NCI-H146 (cell line): ENCODE data around the gene TMEM204.

Experiments used
- DNase-seq: peaks from one replicate; lab custom pipeline; 2025; lab: John Stamatoyannopoulos, UW

TMEM204 gene

DNA sequence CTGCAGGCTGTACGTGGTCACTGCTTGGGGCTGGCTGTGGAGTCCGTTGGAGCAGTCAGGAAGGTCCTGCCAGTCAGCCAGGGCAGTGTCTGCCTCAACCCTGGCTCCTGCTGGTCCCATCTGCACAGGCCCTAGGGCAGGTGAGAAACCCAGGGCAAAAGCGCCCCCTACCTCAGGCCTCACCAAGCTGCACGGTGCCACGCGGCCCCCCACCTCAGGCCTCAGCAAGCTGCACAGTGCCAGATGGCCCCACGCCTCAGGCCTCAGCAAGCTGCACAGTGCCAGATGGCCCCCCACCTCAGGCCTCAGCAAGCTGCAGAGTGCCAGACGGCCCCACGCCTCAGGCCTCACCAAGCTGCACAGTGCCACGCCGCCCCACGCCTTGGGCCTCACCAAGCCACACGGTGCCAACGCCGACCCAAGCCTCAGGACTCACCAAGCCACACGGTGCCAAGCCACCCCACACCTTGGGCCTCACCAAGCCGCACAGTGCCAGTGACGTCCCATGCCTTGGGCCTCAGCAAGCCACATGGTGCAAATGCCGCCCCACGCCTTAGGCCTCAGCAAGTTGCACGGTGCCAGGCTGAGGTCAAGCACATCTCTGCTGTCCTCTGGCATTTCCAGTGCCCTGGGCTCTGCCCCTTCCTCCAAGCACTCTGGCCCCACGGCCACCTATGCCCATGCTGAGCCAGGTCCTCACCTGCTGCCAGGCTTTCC lies 5.5 kb downstream of the TMEM204 start:
- no peak for DNase-seq

DNA sequence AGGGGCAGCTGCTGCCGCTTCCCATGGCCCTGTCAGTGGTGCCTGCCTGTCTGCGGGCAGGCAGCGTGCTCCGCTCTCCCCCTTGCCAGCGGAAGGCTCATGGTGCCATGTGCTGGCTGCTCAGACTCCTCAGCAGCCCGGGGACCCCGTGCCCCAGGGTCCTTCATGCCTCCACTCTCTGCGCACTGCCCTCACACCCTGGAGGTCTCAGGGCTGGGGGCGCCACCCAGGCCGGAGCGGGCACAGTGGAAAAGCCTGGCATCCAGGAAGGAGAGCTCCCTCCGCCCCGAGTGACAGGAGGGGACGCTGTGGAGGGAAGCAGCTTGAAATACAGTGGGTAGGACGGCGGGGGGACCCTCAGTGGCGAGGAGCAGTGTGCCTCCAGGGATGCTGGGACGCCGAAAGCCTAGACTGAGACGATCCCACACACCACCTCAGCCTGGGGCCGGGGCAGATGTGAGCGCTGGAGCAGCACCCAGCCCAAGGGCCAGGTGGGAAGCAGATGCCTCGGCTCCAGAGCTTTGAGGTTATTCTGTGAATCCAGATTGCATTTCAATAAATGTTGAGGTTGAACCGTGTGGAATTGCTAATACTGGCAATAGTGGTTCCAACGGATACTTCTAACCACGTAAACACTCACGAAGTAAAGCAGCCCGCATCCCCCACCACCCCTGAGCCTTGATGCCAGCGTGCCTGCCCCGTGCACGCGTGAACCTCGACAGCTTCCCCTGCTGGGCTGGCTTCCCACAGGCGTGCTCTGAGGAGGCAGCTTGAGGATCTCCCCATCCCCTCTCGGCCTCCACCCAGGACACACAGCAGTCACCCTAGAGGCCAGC lies 6.5 kb downstream of the TMEM204 start:
- no peak for DNase-seq

DNA sequence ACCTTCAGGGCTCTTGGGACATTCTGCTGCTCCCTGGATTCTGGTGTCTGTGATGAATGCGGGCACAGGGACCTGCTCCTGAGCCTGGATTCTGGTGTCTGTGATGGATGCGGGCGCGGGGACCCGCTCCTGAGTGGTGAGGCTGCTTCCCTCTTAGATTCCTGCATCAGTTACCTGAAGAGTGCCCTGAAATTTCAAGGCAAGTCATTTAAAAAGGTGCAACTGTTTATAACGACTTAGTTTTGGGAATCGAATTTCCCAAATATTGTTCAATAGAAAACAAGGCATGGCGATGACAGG lies 7.0 kb downstream of the TMEM204 start:
- no peak for DNase-seq

DNA sequence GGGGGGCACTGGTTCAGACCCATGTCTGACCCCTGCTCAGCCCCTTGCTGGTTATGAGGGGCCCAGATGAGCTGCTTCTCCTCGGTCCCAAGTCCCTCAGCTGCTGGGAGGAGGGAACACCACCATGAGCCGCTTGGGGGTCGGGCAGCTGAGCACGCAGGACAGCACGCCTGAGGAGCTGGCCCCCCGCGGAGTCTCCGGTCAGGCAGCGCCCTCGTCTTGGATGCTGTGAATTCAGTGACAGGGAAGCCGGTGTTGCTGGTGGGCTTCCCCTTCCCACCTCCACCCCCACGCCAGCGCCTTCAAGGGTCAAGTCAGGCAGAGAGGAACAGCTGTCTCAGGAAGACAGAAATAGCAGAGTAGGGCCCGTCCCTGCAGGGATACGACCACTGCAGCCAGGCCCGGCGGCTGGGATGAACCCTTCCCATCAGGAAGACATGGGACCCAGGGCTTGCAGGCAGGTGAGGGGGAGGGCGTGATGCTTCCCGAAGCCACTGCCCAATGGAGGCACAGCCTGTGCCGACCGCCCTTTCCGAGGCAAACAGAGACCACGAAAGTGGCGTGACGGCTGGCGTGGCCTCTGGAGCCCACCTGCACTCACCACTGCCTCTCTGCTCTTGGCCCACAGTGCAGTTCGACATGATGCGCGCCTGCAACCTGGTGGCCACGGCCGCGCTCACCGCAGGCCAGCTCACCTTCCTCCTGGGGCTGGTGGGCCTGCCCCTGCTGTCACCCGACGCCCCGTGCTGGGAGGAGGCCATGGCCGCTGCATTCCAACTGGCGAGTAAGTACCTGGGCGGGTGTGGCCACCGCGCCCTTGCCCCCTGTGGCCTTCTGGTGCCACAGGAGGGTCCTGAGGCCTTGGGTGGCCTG lies 8.1 kb downstream of the TMEM204 start:
- no peak for DNase-seq

DNA sequence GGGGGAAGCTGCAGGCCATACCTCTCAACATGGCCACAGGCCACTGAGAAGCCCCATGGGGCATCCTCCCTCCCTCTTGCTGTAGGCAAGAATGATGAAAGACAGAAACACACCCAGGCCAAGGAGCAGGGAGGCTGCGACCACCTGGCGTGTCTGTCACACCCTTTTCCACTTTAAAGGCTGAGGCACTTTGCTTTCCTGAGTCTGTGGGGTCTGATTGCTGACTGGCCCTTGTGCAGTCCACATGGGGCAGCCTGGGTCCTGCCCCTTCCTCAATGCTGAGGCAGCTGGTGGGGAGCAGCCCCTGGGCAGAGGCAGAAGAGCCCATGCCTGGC lies 8.7 kb downstream of the TMEM204 start:
- no peak for DNase-seq

DNA sequence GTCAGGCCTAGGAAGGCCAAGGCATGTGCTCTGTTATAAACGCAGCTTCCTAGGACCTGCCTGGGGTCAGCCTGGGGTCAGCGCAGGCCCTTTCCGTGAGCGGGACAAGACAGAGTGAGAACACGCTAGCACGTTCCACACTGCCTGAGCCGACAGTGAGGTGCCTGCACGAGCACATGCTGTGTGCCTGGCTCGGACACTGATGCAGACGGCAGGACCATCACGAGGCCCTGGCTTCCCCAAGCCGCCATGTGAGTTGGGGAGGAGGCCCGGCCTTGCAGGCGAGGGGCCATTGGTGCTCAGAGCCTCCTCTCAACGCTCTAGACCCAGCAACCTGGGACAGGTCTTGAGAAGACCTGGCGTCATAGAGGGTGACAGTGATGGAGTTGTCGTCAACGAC lies 9.1 kb downstream of the TMEM204 start:
- DNase-seq: no peak

DNA sequence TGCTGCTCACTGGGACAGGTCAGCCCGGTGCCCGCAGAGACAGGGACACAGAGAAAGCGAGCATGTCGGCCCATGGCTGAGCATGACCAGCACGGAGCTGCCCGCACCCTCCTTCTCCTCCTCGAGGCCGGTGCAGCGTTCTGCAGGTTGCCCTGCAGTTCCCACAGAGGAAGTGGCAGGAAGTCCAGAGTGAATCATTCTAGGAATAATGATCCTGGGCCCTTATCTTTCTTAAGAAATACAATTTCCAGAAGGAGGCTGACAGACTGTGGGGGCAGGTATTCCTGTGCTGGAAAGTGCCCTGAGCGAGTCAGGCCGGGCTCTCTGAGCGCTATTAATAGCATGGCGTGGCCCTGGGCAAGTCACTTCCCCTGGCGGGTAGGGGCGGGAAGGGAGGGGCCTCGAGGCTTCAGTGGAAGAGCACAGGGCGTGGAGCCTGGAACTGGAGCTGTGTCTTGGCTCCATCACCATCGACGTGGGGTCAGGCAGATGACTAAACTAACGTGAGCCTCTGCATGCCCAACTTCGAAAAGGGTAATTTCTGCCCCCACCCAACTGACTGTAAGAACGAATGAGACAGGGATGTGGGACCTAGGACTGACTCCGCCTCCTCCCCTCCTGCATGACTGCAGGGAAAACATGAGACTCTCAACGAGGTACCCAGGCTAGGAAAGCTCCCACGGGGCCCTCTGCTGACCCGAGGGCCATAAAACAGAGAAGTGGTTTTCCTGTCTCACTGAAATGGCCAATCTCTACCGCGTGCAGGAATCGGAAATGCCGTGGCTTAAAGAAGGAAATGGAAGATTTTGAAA lies 9.8 kb downstream of the TMEM204 start:
- DNase-seq: no peak

DNA sequence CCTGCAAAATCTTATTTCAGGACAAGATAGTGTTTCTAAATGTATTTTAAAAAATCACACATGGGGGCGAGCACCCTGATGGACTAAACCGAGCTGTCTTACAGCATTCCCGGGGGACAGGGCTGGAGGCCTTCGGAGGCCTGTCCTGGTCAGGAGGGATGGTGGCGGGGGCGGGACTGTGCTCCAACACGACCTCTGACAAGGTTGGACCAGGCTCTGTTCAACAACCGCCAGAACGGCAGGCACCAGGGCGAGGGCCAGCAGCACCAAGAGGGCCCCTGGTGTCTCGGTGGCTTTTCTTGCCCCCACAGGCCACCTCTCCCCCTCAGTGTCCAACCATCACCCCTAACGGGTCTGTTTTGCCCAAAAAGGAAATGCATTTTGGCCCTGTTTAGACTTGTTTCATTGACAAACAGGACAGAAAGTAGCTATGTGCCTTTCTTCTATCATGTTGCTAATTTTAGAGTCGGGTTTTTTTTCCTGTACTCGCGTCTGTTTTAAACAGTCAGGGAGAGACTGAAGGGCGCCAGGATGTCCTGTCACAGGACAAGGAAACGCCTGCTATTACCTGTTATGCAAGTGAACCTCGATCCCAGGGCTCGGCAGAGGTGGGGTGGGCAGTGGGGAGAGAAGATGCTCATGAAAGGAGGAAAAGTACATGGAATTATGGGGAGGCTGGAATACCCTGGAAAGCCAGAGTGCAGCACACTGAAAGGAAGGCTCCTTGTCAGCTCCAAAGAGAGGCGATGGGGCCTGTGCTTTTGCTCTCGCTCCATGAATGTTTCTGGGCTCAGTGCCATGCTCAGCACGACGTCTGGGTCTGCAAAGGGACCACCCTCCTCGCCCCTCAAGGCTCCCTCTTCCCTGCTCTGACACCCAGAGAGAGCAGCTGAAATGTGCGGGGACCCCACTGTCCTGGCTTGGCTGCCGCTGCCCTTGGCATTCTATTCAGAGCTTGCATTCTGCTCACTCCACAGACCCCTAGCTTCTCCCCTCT lies 11.9 kb downstream of the TMEM204 start:
- no peak for DNase-seq

DNA sequence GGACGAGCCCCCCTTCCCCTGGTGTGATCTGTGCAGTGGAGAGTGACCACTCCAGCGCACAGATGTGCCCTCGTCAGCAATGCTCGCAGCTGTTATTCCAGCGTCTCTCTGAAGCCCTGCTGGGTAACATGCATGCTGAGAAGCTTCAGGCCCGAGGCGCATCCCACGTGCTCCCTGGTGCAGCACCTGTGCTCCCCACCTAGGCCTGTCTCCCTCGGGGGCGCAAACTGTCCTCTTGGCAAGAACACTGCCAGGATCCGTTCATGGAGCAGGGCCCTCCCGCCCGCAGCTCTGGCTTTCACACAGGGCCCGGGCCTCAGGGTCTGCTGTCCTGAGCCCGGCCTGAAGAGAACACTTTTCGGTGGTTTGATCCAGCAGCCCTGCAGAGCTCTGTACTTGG lies 13.0 kb downstream of the TMEM204 start:
- no peak for DNase-seq

DNA sequence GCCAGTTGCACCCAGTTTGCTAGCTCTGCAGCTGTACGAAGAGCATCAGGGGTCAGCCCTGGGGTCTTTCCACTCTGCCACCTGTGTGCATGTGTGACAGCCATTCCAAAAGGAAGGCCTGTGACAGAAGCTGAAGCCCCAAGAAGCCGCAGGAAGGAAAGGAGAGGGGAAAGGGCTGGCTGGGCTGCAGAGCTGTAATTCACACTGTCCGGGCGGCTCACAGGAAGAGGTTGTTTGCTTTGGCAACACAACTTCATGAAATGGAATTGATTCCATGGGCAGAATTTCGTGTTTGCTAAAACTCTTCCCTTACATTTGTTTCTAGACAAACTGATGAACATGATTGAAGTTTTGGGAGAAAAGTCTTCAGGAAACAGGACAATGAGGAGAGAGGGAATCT lies 14.8 kb downstream of the TMEM204 start:
- no peak for DNase-seq

DNA sequence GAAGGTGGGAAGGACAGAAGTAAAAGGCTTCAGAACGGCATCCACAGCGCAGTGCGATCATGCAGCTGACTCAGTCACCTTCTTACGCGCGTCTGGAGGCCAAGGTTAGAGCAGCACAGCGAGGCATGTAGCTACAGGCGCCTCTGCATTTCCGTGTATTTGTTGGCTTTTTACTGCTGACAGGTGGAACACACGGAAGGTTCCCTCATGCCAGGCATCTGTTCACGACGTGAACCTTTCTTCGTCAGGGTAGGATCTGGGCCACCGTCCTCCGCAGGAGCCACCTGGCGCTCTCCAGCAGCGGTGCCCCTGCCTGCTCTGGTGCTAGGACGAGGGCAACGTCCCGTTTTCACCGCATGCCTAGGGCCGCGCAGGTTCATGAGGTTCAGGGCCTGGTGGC lies 15.3 kb downstream of the TMEM204 start:
- DNase-seq: no peak

DNA sequence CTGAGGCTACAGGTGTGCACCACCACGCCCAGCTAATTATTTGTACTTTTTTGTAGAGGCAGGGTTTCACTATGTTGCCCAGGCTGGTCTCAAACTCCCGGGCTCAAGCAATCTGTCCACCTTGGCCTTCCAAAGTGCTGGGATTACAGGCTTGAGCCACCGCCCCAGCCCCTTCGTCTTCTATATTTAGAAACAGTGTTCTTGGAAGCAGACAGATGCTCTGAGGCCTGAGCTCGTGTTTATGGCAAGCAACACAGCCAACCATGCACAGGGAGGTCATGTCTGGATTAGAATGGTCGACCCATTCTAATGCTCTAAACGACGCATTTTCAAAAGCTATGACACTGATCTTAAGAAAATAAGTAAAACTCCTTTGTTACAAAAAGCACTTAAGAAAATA lies 16.6 kb downstream of the TMEM204 start:
- DNase-seq: no peak

DNA sequence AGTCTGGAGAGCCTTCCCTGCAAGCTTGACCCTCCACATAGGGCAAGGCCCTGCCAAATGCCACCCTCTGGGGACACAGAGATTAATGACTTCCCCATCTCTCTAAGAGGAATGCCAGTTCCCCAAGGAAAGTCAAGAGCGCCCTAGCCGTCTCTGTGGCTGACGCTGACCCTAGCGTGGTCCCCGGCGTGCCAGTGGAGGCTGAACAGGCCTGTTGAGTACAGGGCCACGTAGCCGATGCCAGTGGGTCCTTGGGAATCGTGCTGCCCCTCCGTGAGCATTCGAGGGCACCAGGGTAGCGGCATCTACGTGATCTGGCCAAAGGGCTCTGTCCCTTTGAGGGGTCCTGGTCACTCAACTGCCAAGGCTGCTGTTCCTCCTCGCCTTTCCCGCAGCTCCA lies 17.2 kb downstream of the TMEM204 start:
- no peak for DNase-seq

DNA sequence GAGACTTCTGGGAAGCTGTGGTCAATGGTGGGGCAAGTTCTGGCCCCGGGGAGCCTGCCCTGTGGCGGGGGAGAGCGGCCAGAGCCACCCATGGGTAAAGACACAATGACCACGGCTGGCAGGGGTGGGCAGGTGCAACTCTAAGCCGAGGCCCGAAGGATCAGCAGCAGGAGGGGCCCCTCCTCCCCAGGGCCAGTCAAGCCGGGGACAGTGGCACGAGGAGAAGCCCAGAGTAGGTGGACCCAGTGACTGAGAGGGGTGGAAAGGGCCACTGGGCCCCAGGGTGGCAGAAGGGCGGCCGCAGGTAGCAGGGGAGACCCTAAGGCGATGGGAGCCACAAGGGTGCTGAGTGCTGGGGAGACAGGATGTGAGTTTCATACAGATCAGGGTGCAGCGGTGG lies 17.7 kb downstream of the TMEM204 start:
- DNase-seq: no peak

DNA sequence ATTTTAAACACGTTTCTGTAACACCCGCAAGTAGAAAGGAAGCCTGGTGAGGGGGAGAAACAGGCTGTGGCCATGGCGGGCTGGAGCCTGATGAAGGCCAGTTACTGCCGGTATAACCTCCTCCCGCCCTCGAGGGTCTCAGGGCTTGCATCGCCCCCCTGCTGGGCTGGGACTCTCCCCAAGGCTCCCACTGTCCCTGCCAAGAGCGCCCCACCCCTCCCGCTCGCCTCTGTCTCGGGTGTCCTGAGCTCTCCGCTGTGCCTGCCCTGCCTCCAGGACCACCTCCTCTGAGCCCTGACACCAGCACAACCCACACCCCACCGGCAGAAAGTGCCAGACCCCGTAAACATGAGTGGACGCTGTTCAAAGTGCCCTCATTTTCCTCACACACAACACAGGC lies 18.7 kb downstream of the TMEM204 start:
- no peak for DNase-seq

DNA sequence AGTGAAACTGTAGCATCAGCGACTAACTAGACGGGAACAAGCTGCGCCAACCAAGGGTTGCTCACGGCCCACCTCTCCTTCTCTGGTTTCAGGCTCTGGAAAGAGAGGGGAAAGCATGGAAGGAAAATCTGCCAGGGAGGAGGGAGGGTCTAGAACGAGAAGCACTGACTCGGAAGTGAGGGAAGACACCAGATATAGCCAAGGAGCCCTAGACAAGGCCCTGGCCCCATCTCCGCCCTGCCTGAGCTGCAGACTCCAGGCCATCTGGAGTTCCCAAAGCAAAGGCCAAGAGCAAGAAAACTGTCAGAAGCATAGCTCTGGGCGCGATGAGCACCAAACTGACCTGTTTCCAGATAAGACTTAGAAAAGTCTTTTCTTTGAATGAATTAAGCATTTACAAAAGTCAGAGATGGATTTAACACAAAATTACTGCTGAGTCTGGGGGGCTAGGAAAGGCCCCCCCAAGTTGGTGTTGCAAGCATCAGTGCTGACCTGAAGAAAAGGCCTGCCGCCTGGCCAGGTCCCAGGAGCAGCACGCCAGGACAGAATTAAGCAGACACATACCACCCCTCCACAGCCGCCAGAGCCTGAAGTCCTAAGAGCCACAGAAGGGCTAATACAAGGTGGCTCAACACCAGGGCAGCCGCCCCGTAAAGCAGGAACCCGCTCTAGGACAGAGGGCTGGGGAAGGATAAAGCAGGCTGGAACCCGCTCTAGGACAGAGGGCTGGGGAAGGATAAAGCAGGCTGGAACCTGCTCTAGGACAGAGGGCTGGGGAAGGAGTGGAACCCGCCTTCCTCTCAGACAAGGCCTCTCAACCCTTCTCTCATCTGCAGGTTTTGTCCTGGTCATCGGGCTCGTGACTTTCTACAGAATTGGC lies 20.7 kb downstream of the TMEM204 start:
- DNase-seq: no peak

DNA sequence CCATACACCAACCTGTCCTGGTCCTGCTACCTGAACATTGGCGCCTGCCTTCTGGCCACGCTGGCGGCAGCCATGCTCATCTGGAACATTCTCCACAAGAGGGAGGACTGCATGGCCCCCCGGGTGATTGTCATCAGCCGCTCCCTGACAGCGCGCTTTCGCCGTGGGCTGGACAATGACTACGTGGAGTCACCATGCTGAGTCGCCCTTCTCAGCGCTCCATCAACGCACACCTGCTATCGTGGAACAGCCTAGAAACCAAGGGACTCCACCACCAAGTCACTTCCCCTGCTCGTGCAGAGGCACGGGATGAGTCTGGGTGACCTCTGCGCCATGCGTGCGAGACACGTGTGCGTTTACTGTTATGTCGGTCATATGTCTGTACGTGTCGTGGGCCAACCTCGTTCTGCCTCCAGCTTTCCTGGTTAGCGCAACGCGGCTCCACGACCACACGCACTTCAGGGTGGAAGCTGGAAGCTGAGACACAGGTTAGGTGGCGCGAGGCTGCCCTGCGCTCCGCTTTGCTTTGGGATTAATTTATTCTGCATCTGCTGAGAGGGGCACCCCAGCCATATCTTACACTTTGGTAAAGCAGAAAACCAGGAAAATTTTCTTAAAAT lies 21.5 kb downstream of the TMEM204 start:
- DNase-seq: no peak

DNA sequence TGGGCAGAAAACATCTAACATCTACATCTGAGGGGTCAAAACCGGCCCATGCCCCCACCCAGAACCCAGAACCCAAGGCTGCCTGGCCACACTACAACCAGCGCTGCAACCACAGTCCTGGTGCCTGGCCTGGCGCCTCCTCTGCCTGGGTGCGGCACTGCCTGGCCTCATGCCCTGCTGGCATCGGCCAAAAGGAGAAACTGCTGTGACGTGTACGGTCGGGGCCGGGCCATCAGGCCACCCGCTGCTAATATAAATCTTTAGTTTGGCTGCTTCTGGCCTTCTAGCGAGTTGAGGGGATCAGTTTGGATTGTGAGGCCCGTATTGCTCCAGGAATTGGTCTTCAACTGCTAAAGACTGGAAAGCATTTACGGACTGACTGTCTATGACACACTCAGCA lies 22.8 kb downstream of the TMEM204 start:
- no peak for DNase-seq

DNA sequence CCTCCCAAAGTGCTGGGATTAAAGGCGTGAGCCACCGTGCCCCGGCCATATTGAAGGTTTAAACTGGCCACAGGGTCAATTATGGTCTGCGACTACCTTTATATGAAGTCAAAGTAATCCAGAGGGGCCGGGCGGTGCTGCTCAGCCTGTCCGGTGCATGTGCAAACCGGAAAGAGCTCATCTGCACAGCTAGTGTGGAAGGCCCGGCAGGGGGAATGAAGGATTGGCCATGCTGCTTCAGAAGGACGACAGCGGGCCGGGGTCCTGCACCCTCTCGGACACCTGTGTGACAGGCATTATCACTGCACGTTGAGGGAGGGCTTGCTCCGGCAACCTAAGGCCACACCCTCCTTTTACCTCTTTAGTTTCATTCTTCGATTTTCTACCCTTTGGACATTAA lies 23.6 kb downstream of the TMEM204 start:
- DNase-seq: no peak
